Left lobe of liver (tissue), 2 donors: Measurements from ENCODE around the gene PEPD. TPM values are rescaled to one million over a fixed set of nuclear protein-coding genes. Genes with fewer than 3 reads are reported as not detected.

ENCODE experiments used
- ATAC-seq: fragments of 200-7000 bp; cut with Tn5 transposase; one replicate; pipeline ENCODE4 v1.9.1; 2020; ENCODE audit warnings: mild to moderate bottlenecking, moderate library complexity
- DNase-seq: peaks from one replicate; pipeline ENCODE4 v3.0.0-alpha.2; 2020; ENCODE audit warnings: low spot score
- total RNA-seq: library from RNA; stranded (reverse); gene quantifications from one replicate; pipeline ENCODE4 v1.2.1, GENCODE V29; 2021
- donor health status: DM: no; HTN: no; CAD: no; lungs with moderate emphysema.
- donor health status: DM: no; HTN: yes; CAD: no.

The PEPD gene
- total RNA-seq, 1 donor from 2014 or later = 201 TPM

DNA sequence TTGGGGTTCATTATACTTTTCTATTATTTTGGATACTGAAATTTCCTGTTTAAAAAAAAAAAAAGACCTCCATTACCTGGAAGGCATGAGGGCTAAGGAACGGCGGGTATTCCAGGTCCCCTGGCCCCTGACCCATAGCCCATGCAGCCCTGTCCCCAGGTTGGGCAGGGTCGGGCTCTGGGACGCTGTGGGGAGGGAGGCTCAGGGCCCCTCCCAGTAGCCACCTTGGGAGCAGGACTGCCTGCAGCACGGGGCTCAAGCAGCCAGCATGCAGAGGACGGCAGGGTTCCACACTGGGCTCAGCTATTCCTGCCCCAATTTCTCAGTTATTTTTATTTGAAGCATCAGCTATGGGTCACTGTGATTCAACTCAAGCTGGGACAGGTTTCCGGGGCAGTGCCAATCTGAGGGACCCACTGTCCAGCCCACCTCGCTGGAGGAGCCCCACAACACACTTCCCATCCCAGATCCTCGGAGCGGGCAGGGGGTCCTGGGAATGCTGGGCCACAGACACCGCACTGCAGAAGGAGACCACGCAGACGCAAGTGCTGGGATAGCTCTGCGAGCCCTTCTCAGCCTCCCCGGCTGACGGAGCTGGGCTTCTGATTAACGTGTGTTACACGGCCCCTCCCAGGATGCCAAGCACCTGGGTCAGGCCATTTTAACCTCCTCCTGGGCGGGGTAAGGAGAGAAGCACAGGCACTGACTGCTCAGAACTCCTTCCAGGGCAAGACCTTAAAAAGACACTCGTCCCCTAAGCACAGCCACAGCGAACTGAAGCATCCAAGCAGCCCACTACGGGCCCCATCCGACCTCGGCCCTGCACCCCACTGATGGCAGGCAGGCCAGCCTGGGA is 60.1 kb downstream of the PEPD start:
- DNase-seq = peak; percentile 41
- no peak for ATAC-seq

- DNase-seq (peak; percentile 33), ATAC-seq (no peak)
Observed at GRCh38 chr19:33460221-33460908, 61.2 kb downstream of the PEPD start.

DNA sequence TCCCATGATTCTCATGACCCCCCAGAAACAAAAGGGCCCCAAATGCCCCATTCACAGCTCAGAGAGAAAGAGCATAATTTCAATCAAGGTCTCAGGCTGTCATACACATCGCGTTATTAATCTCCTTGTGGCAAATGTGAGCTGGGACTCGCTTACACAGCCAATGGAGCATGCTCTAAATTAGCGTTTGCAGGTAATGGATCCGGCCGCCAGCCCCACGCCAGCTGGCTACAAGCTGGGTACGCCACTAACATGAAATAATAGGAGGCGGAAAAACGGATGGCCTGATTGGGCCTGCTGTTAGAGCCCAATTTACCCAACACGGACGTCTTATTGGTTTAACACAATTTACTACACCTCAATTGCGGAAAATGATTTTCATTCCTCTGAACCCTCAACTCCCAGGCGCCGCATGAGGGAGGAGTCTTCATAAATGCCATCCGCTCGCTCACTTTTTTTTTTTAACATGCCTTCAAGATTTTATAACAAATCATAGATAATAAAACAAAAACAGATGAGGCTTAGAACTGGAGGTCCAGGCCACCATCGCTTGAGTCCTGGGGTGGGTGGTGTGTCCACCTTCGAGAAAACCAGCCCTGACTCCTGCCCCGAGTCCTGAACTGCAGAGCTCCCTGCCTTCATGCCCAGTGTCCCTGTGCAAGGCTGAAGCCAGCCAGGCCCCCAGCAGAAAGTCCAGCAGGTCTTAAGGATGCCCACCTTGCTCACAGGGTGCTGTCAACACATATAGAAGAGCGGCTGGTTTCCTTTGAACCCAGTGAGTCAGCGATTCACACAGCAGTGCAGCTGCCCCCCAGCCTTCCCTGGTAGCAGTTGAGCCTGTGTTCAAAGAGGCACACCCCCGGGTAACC is 62.1 kb downstream of the PEPD start:
- no peak for ATAC-seq
- peak; percentile 39 for DNase-seq

DNA sequence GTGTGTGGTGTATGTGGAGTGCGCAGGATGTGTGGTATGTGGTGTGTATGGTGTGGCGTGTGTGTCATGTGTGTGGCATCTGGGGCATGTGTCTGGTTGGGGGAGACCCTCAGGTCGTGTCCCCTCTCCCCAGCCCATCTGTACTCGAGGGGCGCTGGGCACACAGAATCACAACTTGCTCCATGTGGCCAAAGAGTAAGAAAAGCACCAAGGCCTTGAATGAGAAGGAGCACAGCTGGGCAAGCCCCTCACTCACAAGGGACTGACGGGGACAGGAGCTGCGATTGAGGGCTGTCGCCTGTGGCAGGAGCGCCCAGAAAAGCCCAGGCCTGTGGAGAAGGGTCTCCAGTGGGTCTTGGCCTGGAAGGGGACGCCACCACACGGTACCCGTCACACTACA is 62.8 kb downstream of the PEPD start:
- ATAC-seq (peak; percentile 4), DNase-seq (peak; percentile 40)

GRCh38 chr19:33458171-33458633 is 63.4 kb downstream of the PEPD start:
- DNase-seq = no peak
- ATAC-seq = no peak

GRCh38 chr19:33456845-33457220 is 64.8 kb downstream of the PEPD start:
- no peak for ATAC-seq
- DNase-seq = peak; percentile 33

DNA sequence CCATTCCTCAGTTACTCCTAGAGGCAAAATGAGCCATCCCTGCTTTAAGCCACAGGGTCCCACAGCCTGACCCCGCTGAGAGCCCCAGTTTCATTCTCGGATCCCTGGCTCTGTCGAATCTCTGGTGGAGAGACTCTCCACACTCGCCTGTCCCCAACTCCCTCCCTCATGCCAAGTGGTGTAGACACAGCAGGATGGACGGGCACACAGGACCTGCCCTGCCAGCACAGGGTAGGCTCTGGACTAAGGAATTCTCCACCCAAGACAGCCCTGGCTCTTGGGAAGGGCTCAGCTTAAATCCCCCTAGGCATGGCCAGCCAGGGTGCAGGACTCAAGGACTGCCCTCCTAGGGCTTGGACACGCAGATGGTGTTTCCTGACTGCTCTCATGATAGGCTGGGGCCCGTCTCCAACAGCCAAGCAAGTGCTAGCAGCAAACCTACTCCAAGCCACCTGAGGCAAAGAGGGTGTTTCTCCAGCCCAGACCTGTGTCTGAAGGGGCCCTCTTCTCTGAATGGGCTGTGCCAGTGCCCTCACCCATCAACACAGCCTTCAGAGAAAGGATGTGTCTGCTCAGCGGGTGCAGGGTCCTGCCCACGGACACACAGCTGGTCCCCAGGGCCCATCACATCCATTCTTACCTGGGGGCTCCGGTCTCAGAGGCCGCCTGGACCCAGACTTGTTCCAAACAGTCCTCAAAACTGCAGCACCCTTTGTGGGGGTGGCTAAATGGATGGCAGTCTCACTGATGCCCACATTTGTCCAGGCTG is 65.3 kb downstream of the PEPD start:
- peak; percentile 16 for ATAC-seq
- DNase-seq = peak; percentile 33

DNA sequence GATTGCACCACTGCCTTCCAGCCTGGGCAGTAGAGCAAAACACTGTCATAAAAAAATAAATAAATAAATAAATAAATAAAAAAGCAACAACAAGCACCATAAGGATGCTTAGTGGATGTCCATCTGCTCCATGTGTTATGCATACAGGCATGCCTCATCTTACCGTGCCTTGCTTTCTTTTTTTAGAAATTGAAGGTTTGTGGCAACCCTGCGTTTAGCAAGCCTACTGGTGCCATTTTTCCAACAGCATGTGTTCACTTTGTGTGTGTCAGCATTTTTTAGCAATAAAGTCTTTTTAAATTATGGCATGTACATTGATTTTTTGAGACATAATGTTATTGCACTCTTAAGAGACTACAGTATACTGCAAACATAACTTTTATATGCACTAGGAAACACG is 68.3 kb downstream of the PEPD start:
- ATAC-seq (no peak), DNase-seq (no peak)

DNA sequence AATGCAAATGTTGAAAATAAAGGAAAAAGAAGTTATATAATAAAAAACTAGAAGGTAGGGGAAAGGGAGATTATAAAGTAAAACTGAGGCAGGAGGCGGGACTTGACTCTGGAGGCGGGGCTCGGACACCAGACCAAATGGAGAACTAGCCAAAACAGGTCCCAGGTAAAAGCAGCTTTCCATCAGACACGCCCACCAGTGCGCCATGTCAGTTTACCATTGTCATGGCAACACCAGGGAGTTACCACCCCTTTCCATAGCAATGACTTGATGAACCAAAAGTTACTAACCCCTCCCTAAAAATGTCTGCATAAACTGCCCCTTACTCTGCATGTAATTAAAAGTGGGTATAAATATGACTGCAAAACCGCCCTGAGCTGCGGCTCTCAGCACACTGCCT is 70.9 kb downstream of the PEPD start:
- no peak for ATAC-seq
- no peak for DNase-seq

DNA sequence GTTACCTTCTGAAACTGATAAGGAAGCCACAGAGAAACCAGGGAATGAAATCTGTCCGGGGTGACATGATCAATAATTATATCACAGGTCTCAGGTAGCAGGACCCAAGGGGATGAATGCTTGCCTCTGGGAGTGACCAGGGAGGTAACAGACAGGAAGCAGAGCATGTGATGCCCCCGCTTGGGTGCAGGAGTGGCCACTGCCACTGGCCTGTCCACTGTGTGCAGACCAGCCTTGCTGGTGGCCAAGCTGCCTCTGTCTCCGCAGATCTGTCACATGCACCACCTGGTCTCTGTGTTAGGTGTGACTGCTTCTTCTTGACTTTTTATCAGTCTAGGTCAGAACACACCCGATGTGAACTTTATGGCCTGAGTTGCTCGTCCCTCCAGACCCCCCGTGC is 71.8 kb downstream of the PEPD start:
- ATAC-seq (no peak), DNase-seq (no peak)

DNA sequence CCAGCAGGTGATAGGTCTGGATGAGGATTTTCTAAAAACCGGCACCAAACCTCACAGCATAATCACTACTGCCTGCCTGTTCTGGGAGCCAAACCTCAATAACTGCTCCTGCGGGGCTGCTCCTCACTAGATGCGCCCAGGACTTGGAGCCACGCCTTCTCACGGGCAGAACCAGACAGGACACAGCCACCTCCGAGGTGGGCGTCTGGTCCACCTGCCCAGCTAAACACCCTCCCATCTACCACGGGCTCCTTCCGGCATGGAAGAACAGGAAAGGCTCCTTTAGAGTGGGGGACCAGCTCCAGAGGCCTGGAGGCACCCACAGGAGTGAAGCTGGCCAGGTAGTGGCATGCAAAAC is 73.5 kb downstream of the PEPD start:
- no peak for DNase-seq
- no peak for ATAC-seq

DNA sequence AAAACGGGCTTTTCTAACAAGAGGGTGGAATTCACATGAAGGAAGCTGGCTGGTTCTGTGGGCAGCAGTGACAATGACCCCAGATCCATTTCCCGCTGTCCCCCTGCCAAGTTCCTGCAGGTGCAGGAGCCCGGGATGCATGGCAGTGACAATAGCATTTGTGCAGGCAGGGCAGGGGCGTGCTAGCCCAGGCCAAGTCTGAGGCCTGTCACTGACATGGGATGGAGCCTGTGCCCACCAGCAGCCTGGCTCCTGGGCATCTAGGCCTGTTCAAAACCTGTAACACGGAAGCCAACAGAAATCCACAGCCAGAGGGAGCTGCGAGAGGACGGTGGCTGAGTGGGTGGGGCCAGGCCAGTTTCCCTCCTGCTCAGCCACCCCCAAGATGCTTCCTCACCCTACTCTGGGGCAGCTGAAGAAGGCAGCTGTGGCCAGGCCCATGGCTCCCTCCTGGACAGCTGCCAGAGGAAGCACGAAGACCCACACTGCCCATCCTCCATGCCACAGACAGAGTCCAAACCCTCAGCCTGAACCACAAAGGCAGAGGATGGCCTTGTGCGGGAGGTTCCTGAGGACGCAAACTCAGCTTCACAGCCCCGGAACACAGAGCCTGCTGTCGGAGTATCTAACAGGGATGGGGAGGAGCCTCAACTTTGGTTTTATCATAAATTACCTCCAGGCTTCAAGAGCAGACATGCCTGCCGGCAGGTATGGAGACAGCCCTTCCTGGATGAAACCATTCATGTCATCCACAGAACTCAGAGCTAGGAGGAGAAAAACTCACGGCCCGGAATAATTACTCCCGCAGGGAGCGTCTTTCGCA is 74.0 kb downstream of the PEPD start:
- ATAC-seq (peak; percentile 6), DNase-seq (no peak)

- DNase-seq = peak; percentile 40
- ATAC-seq = no peak
Observed at GRCh38 chr19:33446330-33447293, 75.0 kb downstream of the PEPD start.

- peak; percentile 6 for ATAC-seq
- DNase-seq = peak; percentile 43
Observed at GRCh38 chr19:33445442-33446329, 75.9 kb downstream of the PEPD start.

DNA sequence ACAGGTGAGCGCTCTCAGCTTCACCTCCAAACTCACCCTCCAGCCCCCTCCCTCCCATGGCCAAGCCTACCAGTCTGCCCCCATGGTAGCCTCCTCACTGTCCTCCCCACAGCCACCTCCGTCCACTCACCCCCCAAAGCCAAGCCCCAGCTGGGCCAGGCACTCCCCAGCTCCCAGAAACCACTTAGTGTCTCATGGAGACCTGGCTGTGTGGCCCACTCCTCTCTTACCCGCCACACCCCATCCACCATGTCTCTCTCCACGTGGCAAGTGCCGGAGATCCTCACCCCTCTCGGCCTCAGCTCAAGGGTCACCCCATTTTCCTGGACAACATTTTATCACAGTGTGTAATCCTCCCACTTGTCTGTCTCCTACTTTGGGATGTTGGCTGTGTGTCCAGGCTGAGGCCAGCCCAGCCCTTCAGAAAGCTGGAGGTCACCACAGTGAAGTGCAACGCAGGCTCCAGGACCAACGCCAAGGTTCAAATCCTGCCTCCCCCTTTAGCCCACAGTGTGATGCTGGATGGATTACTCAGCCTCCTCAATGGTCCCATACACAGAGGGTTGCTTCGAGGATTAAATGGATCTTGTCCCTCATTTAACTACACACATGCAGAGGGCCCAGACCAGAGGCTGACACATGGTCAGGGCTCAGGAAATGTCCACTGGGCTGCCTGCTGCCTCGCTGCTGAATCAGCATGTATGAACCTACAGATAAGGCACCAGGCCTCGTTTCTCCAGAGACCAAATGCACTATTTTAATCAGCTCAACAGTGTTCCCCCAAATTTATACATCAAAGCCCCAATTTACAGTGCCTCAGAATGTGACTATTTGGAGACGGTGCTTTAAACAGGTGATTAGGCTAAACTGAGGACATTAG is 76.8 kb downstream of the PEPD start:
- ATAC-seq (peak; percentile 4), DNase-seq (peak; percentile 29)
